Measurements from ENCODE around the gene PSORS1C2.
A peak's percentile ranks its signal among the peaks of the same experiment; 100 is the strongest.

The PSORS1C2 gene

DNA sequence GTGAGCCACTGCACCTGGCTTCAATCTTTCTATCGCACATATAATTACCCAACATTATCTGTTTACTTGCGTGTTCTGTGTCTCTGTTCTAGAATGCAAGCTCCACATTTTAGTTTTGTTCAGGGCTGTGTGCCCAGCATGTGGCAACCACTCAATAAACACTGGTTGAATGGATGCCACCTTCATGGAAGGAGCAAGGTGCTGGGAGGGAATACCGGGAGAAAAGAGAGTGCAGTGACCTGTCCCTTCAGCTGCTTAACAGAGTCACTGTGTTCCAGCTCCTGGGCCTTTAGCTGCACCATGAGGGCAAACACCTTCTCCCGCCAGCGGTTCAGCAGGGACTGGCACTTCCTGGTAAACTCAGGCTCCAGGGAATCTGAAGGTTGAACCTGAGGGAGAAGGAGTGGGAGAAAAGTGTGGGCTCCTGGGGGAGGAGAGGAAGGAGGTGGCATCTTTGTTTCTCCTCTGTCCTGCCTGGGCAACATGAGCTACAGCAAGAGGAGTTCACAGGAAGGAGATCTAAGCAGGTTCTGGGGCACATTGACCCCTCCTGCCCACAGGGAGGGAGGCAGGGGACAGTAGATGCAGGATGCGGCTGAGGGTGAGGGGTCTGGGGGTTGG lies 11.1 kb upstream of the PSORS1C2 start:
- no peak overlapping the region for H3K4me3 ChIP-seq (ENCODE audit: control insufficient read depth, low read depth, low read length)
- TF ChIP-seq, protein P1, sequence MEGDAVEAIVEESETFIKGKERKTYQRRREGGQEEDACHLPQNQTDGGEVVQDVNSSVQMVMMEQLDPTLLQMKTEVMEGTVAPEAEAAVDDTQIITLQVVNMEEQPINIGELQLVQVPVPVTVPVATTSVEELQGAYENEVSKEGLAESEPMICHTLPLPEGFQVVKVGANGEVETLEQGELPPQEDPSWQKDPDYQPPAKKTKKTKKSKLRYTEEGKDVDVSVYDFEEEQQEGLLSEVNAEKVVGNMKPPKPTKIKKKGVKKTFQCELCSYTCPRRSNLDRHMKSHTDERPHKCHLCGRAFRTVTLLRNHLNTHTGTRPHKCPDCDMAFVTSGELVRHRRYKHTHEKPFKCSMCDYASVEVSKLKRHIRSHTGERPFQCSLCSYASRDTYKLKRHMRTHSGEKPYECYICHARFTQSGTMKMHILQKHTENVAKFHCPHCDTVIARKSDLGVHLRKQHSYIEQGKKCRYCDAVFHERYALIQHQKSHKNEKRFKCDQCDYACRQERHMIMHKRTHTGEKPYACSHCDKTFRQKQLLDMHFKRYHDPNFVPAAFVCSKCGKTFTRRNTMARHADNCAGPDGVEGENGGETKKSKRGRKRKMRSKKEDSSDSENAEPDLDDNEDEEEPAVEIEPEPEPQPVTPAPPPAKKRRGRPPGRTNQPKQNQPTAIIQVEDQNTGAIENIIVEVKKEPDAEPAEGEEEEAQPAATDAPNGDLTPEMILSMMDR (conservative IDR thresholded peaks at IDR 0.05; ENCODE audit: control insufficient read depth, insufficient read depth, low read depth, low read length), result no peak
- no peak for DNase-seq (ENCODE audit: low read depth)

DNA sequence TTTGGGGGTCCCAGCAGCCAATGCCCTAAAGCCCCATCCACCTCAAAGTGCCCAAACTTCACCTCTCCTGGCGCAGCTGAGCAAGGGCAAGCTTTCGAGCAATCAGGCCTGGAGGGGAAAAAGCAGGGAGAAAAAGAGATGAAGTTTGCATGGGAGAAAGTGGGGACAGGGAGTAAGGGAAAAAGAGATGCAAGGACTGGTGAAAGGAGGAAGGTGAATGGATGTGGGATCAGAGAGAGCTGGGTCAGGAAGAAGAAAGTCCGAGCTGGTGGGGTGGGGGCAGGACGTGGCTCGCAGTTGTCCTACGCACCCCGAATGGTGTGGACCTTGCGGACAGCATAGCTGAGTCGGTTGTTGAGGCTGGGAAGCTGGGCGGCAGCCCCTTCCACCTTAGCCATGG lies 6.5 kb upstream of the PSORS1C2 start:
- no peak overlapping the region for H3K4me3 ChIP-seq (ENCODE audit: control insufficient read depth, low read depth, low read length)
- TF ChIP-seq, protein P1 (conservative IDR thresholded peaks at IDR 0.05; ENCODE audit: control insufficient read depth, insufficient read depth, low read depth, low read length), result no peak
- DNase-seq (ENCODE audit: low read depth), result no peak

DNA sequence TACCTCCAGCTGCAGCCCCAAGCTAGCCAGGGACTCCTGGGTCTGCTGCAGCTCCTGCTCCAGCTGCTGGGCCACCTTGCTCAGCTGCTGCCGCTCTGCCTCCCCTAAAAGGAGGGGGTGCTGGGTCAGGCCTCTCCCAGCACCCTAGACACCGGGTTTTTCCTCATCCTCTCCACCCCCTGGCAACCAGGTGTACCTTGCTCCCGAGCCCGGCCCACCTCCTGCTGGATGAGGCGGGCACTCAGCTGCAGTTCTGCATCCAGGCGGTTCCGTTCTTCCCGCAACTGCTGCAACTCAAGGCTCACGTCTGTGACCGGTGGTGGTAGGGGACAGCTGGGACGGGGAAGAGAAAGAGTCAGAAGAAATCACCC lies 6.1 kb upstream of the PSORS1C2 start:
- no peak for DNase-seq (ENCODE audit: low read depth)
- TF ChIP-seq, protein P1 (conservative IDR thresholded peaks at IDR 0.05; ENCODE audit: control insufficient read depth, insufficient read depth, low read depth, low read length), result no peak
- no peak overlapping the region for H3K4me3 ChIP-seq (ENCODE audit: control insufficient read depth, low read depth, low read length)

DNA sequence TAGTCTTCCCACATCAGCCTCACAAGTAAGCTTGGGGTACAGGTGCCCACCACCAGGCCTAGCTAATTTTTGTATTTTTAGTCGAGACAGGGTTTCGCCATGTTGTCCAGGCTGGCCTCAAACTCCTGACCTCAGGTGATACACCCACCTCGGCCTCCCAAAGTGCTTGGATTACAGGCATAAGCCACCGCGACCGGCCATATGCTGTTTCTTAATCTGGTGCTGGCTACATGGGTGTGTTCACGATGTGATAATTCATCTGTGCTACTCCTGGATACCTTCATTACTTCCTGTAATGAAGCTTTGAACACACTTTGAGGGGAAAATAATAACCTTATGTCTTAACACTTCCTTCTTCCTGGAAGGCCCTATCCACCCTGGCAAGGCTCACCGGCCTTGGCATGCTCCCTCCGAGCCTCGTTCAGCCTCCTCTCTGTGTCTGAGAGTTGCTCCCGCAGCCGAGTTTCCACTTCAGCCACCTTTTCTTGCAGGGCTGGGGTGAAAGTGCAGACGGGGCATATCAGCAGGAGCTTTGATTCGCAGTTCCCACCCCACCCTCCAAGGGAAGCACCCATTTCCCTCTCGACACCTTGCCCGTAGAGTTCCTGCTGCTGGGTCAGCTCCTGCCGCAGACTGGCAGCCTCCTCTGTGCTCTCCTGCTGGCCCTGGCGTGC lies 5.6 kb upstream of the PSORS1C2 start:
- no peak overlapping the region for H3K4me3 ChIP-seq (ENCODE audit: control insufficient read depth, low read depth, low read length)
- TF ChIP-seq, protein P1 (conservative IDR thresholded peaks at IDR 0.05; ENCODE audit: control insufficient read depth, insufficient read depth, low read depth, low read length), result no peak
- no peak for DNase-seq (ENCODE audit: low read depth)

DNA sequence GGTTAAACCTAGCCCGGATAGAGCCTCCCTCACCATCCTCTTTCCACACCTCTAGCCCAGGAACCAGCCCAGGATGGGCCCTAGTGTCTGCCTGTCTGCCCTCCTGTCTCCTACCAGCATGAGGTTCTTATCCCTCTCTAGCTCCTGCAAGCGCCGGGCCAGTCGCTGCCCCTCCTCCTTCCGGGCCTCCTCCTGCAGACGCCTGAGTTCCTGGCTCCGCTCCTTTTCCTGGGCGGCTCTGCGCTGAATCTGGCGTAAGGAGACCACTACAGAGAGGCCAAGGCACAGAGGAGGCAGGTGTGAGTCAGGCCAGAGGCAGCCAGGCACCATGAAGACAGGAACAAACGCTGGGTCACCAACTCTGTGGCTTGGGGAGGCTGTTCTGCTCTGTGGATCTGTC lies 4.3 kb upstream of the PSORS1C2 start:
- TF ChIP-seq, protein P1 (conservative IDR thresholded peaks at IDR 0.05; ENCODE audit: control insufficient read depth, insufficient read depth, low read depth, low read length), result no peak
- peak; percentile 73 for DNase-seq (ENCODE audit: low read depth)

DNA sequence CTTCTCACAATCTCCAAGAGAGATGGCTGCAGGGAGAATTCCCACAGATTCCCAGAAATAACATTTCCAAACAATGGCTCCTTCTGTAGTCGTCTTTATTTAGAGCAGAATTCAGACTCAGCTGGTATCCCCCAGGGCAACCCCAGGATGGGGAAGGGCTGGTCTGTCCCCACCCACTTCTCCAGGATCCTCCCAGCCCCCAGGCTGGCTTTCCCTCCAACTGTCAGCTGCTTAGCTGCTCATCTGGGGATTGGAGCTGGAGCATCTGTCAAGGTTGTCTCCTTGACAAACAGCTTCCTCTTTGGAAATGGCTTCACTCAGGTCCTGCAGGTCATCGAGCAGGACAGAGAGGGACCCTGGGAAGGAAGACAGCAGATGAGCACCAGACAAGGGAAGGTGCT lies 3.5 kb upstream of the PSORS1C2 start:
- H3K4me3 ChIP-seq (ENCODE audit: control insufficient read depth, low read depth, low read length), result no peak overlapping the region
- no peak for DNase-seq (ENCODE audit: low read depth)
- TF ChIP-seq, protein P1 (conservative IDR thresholded peaks at IDR 0.05; ENCODE audit: control insufficient read depth, insufficient read depth, low read depth, low read length), result no peak

More for the DNA sequence above, 4.3 kb upstream of the PSORS1C2 start:
- no peak overlapping the region for H3K4me3 ChIP-seq (ENCODE audit: control insufficient read depth, low read depth, low read length)

Data from fibroblast of mammary gland (primary cell).